RPMI8226 (cell line): ENCODE data around the gene PEX5L.

Source experiments
- DNase-seq: peaks from one replicate; pipeline ENCODE4 v3.0.0-alpha.2; 2015

Gene PEX5L

GRCh38 chr3:179955286-179955685 is 81.5 kb downstream of the PEX5L start:
- DNase-seq: peak; percentile 81

- peak; percentile 76 for DNase-seq
Measured at GRCh38 chr3:179953993-179954870, 82.5 kb downstream of the PEX5L start.

- no peak for DNase-seq
Measured at GRCh38 chr3:179950840-179951239, 85.9 kb downstream of the PEX5L start.

GRCh38 chr3:179949869-179950268 is 86.9 kb downstream of the PEX5L start:
- DNase-seq: no peak

GRCh38 chr3:179949412-179949811 is 87.3 kb downstream of the PEX5L start:
- peak; percentile 86 for DNase-seq

GRCh38 chr3:179948740-179949139 is 88.0 kb downstream of the PEX5L start:
- no peak for DNase-seq

- DNase-seq: no peak
Measured at GRCh38 chr3:179945569-179945968, 91.2 kb downstream of the PEX5L start.

GRCh38 chr3:179943117-179943880 is 93.4 kb downstream of the PEX5L start:
- no peak for DNase-seq

- DNase-seq: no peak
Measured at GRCh38 chr3:179942553-179943075, 94.1 kb downstream of the PEX5L start.

- no peak for DNase-seq
Measured at GRCh38 chr3:179935710-179936109, 101.0 kb downstream of the PEX5L start.

- no peak for DNase-seq
Measured at GRCh38 chr3:179933914-179934313, 102.8 kb downstream of the PEX5L start.

- no peak for DNase-seq
Measured at GRCh38 chr3:179933080-179933479, 103.7 kb downstream of the PEX5L start.

GRCh38 chr3:179932674-179933073 is 104.1 kb downstream of the PEX5L start:
- no peak for DNase-seq

GRCh38 chr3:179929091-179929529 is 107.6 kb downstream of the PEX5L start:
- peak; percentile 79 for DNase-seq

- DNase-seq: no peak
Measured at GRCh38 chr3:179927191-179927590, 109.5 kb downstream of the PEX5L start.

GRCh38 chr3:179921951-179922350 is 114.8 kb downstream of the PEX5L start:
- no peak for DNase-seq

- no peak for DNase-seq
Measured at GRCh38 chr3:179921500-179921899, 115.2 kb downstream of the PEX5L start.

- DNase-seq: no peak
Measured at GRCh38 chr3:179907784-179908482, 128.8 kb downstream of the PEX5L start.

GRCh38 chr3:179902061-179902460 is 134.7 kb downstream of the PEX5L start:
- DNase-seq: no peak

GRCh38 chr3:179898024-179898423 is 138.7 kb downstream of the PEX5L start:
- peak; percentile 48 for DNase-seq

GRCh38 chr3:179897231-179897630 is 139.5 kb downstream of the PEX5L start:
- no peak for DNase-seq

- no peak for DNase-seq
Measured at GRCh38 chr3:179896507-179896906, 140.2 kb downstream of the PEX5L start.

GRCh38 chr3:179895330-179895729 is 141.4 kb downstream of the PEX5L start:
- DNase-seq: no peak
